OCI-LY3 (cell line): ENCODE measurements around the gene ARHGEF6.

Source experiments
- CTCF ChIP-seq: fragments of 200-600, 300-600 bp; sonication (generic); IDR thresholded peaks from 2 replicates; pipeline ENCODE4 v1.5.1; 2014; ENCODE audit warnings: antibody characterized with exemption, low read length, low read depth
- EZH2phosphoT487 ChIP-seq: fragments of 200-600 bp; shearing (Covaris generic); IDR thresholded peaks from 2 replicates; pipeline ENCODE4 v1.6.1; 2018; ENCODE audit warnings: antibody characterized with exemption, mixed run types, low read depth

- no peak for TF ChIP-seq CTCF
- no peak for TF ChIP-seq EZH2phosphoT487
Observed at GRCh38 chrX:136629084-136629750, 151.5 kb downstream of the ARHGEF6 start.
